Stimulated activated CD8-positive, alpha-beta memory T cell treated with anti-CD3 and anti-CD28 coated beads, Interleukin-7, amount 100 ng/mL, for 1 hour (primary cell): ENCODE data around the gene ZNF331.

Source experiments
- DNase-seq, 2 donors: peaks; one replicate each; pipeline ENCODE4 v3.0.0-alpha.2; 2020; ENCODE audit warnings: low read depth in 2 of 2

ZNF331 gene

DNA sequence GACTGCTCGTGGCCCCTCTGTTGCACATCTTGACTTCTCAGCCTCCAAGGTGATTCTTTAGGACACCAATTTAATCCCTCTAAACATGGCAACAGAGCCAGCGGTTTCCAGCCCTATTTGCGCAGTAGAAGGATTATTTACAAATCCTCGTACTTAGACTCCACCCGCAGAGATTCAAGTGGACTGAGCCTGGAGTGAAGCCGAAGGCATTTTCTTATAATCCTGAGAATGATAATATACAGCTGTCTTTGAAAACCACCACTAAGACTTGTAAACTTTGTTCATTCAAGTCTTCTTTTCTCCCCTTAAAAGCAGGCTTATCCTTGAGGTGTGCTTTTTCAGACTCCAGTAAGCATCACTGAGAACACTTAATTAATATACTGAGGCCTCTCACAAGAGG is 89.0 kb downstream of the ZNF331 start:
- DNase-seq, result no peak
